ENCODE results near the gene NFATC4. TPM values are rescaled to one million over a fixed set of nuclear protein-coding genes. Genes with fewer than 3 reads are reported as not detected.
"Not testable (repeated sequence)": the region's sequence is repeated elsewhere in the genome, so short reads cannot be mapped to it uniquely, and the experiment has no call there.

Gene NFATC4
- total RNA-seq, 1 donor from 2014 or later, result 2.9 TPM

- FAIRE-seq (no peak), DNase-seq (ENCODE audit: low spot score in 2 of 2) (peak; percentile 43 to 49)
Observed at GRCh38 chr14:24365600-24366412, 2.2 kb upstream of the NFATC4 start.

GRCh38 chr14:24366413-24366720 lies 1.6 kb upstream of the NFATC4 start:
- no peak for DNase-seq (ENCODE audit: low spot score in 2 of 2)
- no peak for FAIRE-seq

- no peak for FAIRE-seq
- peak; percentile 54 to 65 for DNase-seq (ENCODE audit: low spot score in 2 of 2)
Observed at GRCh38 chr14:24366721-24367513, 1.1 kb upstream of the NFATC4 start.

- DNase-seq (ENCODE audit: low spot score in 2 of 2), result no peak
- FAIRE-seq, result no peak
Observed at GRCh38 chr14:24368212-24368561, 203 bp downstream of the NFATC4 start.

GRCh38 chr14:24368562-24369252 lies 723 bp downstream of the NFATC4 start:
- peak; percentile 44 to 84 for DNase-seq (ENCODE audit: low spot score in 2 of 2)
- FAIRE-seq, result no peak

- FAIRE-seq, result no peak
- DNase-seq (ENCODE audit: low spot score in 2 of 2), result no peak
Observed at GRCh38 chr14:24369463-24369862, 1.5 kb downstream of the NFATC4 start.

GRCh38 chr14:24369907-24370687 lies 2.1 kb downstream of the NFATC4 start:
- DNase-seq (ENCODE audit: low spot score in 2 of 2), result no peak
- FAIRE-seq, result no peak

- FAIRE-seq, result no peak
- no peak for DNase-seq (ENCODE audit: low spot score in 2 of 2)
Observed at GRCh38 chr14:24370748-24371147, 2.8 kb downstream of the NFATC4 start.

- DNase-seq (ENCODE audit: low spot score in 2 of 2); FAIRE-seq: not testable (repeated sequence)
Observed at GRCh38 chr14:24371605-24372004, 3.6 kb downstream of the NFATC4 start.

- no peak for FAIRE-seq
- DNase-seq (ENCODE audit: low spot score in 2 of 2), result no peak
Observed at GRCh38 chr14:24372701-24373416, 4.9 kb downstream of the NFATC4 start.

- DNase-seq (ENCODE audit: low spot score in 2 of 2), result no peak
- FAIRE-seq, result no peak
Observed at GRCh38 chr14:24376448-24377070, 8.6 kb downstream of the NFATC4 start.

GRCh38 chr14:24377126-24377525 lies 9.1 kb downstream of the NFATC4 start:
- no peak for DNase-seq (ENCODE audit: low spot score in 2 of 2)
- no peak for FAIRE-seq

- DNase-seq (ENCODE audit: low spot score in 2 of 2), result no peak
- no peak for FAIRE-seq
Observed at GRCh38 chr14:24377657-24378056, 9.7 kb downstream of the NFATC4 start.

GRCh38 chr14:24378327-24378726 lies 10.3 kb downstream of the NFATC4 start:
- DNase-seq (ENCODE audit: low spot score in 2 of 2), result no peak
- no peak for FAIRE-seq

GRCh38 chr14:24378981-24379906 lies 11.3 kb downstream of the NFATC4 start:
- DNase-seq (ENCODE audit: low spot score in 2 of 2), result no peak
- no peak for FAIRE-seq

GRCh38 chr14:24379907-24380730 lies 12.1 kb downstream of the NFATC4 start:
- FAIRE-seq (no peak), DNase-seq (ENCODE audit: low spot score in 2 of 2) (no peak)

- no peak for DNase-seq (ENCODE audit: low spot score in 2 of 2)
- FAIRE-seq, result no peak
Observed at GRCh38 chr14:24381363-24382063, 13.5 kb downstream of the NFATC4 start.

Data from frontal cortex (tissue), 4 donors.